AG09309 (cell line): ENCODE data around the gene ZNF155.
A peak's percentile ranks its signal among the peaks of the same experiment; 100 is the strongest.

Source experiments
- DNase-seq: peaks from one replicate; pipeline ENCODE4 v3.0.0-alpha.2; 2010; ENCODE audit warnings: low read depth
- H3K4me3 ChIP-seq: 2 replicates; pipeline ENCODE4 v1.5.1; 2011; ENCODE audit warnings: mild to moderate bottlenecking, low read depth, low read length, moderate library complexity; ENCODE audit not compliant: control insufficient read depth
- CTCF ChIP-seq: IDR thresholded peaks from 2 replicates; pipeline ENCODE4 v1.5.1; 2011; ENCODE audit warnings: mild to moderate bottlenecking, low read depth, low read length, inconsistent platforms; ENCODE audit not compliant: insufficient read depth, control insufficient read depth; ENCODE audit errors: missing control alignments

Gene ZNF155

GRCh38 chr19:43983544-43983911 lies 460 bp upstream of the ZNF155 start:
- no peak for TF ChIP-seq CTCF
- DNase-seq, result no peak
- peak overlapping the region; percentile 66 for H3K4me3 ChIP-seq

GRCh38 chr19:43984687-43985000 lies 656 bp downstream of the ZNF155 start:
- TF ChIP-seq CTCF, result no peak
- H3K4me3 ChIP-seq, result peak overlapping the region; percentile 66
- DNase-seq, result no peak

- no peak overlapping the region for H3K4me3 ChIP-seq
- peak; percentile 20 for DNase-seq
- no peak for TF ChIP-seq CTCF
Observed at GRCh38 chr19:43997631-43998290, 13.8 kb downstream of the ZNF155 start.

- no peak for TF ChIP-seq CTCF
- peak overlapping the region; percentile 97 for H3K4me3 ChIP-seq
- DNase-seq, result no peak
Observed at GRCh38 chr19:44002212-44002565, 18.2 kb downstream of the ZNF155 start.

GRCh38 chr19:44002566-44003460 lies 18.8 kb downstream of the ZNF155 start, which contains the start of gene ZNF230:
TSS of gene ZNF230 (plus strand) at chr19:44002957. CDS start at chr19:44007079, 4,122 bp downstream.
- TF ChIP-seq CTCF, result no peak
- H3K4me3 ChIP-seq, result peak within 1 kb of the TSS; percentile 97
- peak; percentile 75 for DNase-seq

GRCh38 chr19:44003461-44004009 lies 19.5 kb downstream of the ZNF155 start:
- peak; percentile 1 for TF ChIP-seq CTCF
- DNase-seq, result no peak
- H3K4me3 ChIP-seq, result peak overlapping the region; percentile 97
